ENCODE data around the gene CRLF3. TPM values are rescaled to one million over a fixed set of nuclear protein-coding genes. Genes with fewer than 3 reads are reported as not detected.

Gene CRLF3
- total RNA-seq, 2 donors from 2014 or later: 13.0 to 16.4 TPM

DNA sequence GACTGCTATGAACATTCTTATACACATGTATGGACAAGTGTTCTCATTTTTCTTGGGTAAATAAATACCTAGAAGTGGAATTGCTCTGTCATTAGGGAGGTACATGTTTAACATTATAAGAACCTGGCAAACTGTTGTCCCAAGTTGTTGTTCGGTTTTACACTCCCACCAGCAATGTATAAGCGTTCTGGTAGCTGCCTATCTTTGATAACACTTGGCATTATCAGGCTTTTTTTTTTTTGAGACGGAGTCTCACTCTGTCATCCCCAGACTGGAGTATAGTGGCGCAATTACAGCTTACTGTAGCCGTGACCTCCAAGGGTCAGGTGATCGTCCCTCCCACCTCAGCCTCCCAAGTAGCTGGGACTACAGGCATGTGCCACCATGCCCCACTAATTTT, 23.5 kb upstream of the CRLF3 start:
- Histone ChIP-seq H3K4me1 (ENCODE audit: control insufficient read depth in 1 of 2, low read depth in 2 of 2) (no peaks in the 10 kb centered on the region), H3K27ac (no peak overlapping the region), H3K9me3 (no peaks in the 10 kb centered on the region), H3K36me3 (no peaks in the 10 kb centered on the region), H3K27me3 (replicated peaks; ENCODE audit: insufficient read depth) (no peaks in the 10 kb centered on the region), H3K4me3 (no peak overlapping the region)
- ATAC-seq (ENCODE audit: insufficient number of reproducible peaks, low FRiP score, low read depth) (no peak), DNase-seq (ENCODE audit: low spot score) (no peak)
- TF ChIP-seq CTCF (IDR thresholded peaks at IDR 0.05): no peak

- no peaks in the 10 kb centered on the region for H3K9me3 ChIP-seq
- no peak for TF ChIP-seq CTCF (IDR thresholded peaks at IDR 0.05)
- DNase-seq (ENCODE audit: low spot score): no peak
- H3K4me3 ChIP-seq: peak overlapping the region; percentile 44
- no peak for ATAC-seq (ENCODE audit: insufficient number of reproducible peaks, low FRiP score, low read depth)
- no peak overlapping the region for H3K27ac ChIP-seq
- no peaks in the 10 kb centered on the region for H3K36me3 ChIP-seq
- no peaks in the 10 kb centered on the region for H3K4me1 ChIP-seq (ENCODE audit: control insufficient read depth in 1 of 2, low read depth in 2 of 2)
- H3K27me3 ChIP-seq (replicated peaks; ENCODE audit: insufficient read depth): no peaks in the 10 kb centered on the region
These were observed 16.3 kb upstream of the CRLF3 start for GRCh38 chr17:30840771-30841170.

- DNase-seq (ENCODE audit: low spot score): no peak
- Histone ChIP-seq H3K27me3 (replicated peaks; ENCODE audit: insufficient read depth) (no peaks in the 10 kb centered on the region), H3K9me3 (no peaks in the 10 kb centered on the region), H3K27ac (no peak overlapping the region), H3K4me3 (no peak overlapping the region), H3K36me3 (no peaks in the 10 kb centered on the region), H3K4me1 (ENCODE audit: control insufficient read depth in 1 of 2, low read depth in 2 of 2) (no peaks in the 10 kb centered on the region)
- no peak for ATAC-seq (ENCODE audit: insufficient number of reproducible peaks, low FRiP score, low read depth)
- TF ChIP-seq CTCF (IDR thresholded peaks at IDR 0.05): no peak
These were observed 13.8 kb upstream of the CRLF3 start for GRCh38 chr17:30838202-30838807.

GRCh38 chr17:30832438-30833124, 8.1 kb upstream of the CRLF3 start:
- no peak for TF ChIP-seq CTCF (IDR thresholded peaks at IDR 0.05)
- H3K4me1 ChIP-seq (ENCODE audit: control insufficient read depth in 1 of 2, low read depth in 2 of 2): peaks cover 10 to 14% of the 10 kb centered on the region in 2 donors
- H3K4me3 ChIP-seq: peak overlapping the region; percentile 92
- ATAC-seq (ENCODE audit: insufficient number of reproducible peaks, low FRiP score, low read depth): no peak
- H3K9me3 ChIP-seq: no peaks in the 10 kb centered on the region
- H3K27me3 ChIP-seq (replicated peaks; ENCODE audit: insufficient read depth): no peaks in the 10 kb centered on the region
- DNase-seq (ENCODE audit: low spot score): no peak
- H3K27ac ChIP-seq: no peak overlapping the region
- no peaks in the 10 kb centered on the region for H3K36me3 ChIP-seq

GRCh38 chr17:30831663-30832437, 7.4 kb upstream of the CRLF3 start, which contains the start of gene ATAD5:
Gene ATAD5, plus strand, starts transcription at chr17:30831966. Its CDS starts 382 bp downstream, at chr17:30832348.
- ATAC-seq (ENCODE audit: insufficient number of reproducible peaks, low FRiP score, low read depth): peak; percentile 72
- peak within 1 kb of the TSS; percentile 92 for H3K4me3 ChIP-seq
- DNase-seq (ENCODE audit: low spot score): peak; percentile 74
- no peaks in the 10 kb centered on the region for H3K27me3 ChIP-seq (replicated peaks; ENCODE audit: insufficient read depth)
- TF ChIP-seq CTCF (IDR thresholded peaks at IDR 0.05): no peak
- H3K9me3 ChIP-seq: no peaks in the 10 kb centered on the region
- no peak within 1 kb of the TSS for H3K27ac ChIP-seq
- H3K36me3 ChIP-seq: no peaks in the 10 kb centered on the region
- H3K4me1 ChIP-seq (ENCODE audit: control insufficient read depth in 1 of 2, low read depth in 2 of 2): peaks cover 10 to 14% of the 10 kb centered on the region in 2 donors
